Immature natural killer cell (primary cell): Measurements from ENCODE around the gene MYH10. TPM values are rescaled to one million over a fixed set of nuclear protein-coding genes. Genes with fewer than 3 reads are reported as not detected.
"Not testable (repeated sequence)": the region's sequence is repeated elsewhere in the genome, so short reads cannot be mapped to it uniquely, and the experiment has no call there.

Experiments
- DNase-seq, 3 donors: peaks; one replicate each; pipeline ENCODE4 v3.0.0; 2022; ENCODE audit warnings: mixed read lengths in 1 of 3
- H3K27ac Mint-ChIP-seq, 6 donors: one replicate each; pipeline ENCODE4 v1.8.0; 2020; ENCODE audit warnings: mixed read lengths in 6 of 6, mild to moderate bottlenecking in 5 of 6, inconsistent platforms in 4 of 6, moderate library complexity in 3 of 6
- H3K27me3 Mint-ChIP-seq, 3 donors: one replicate each; pipeline ENCODE4 v1.8.0; 2020 to 2021; ENCODE audit warnings: low read depth in 3 of 3, mild to moderate bottlenecking in 3 of 3, mixed read lengths in 3 of 3, moderate library complexity in 3 of 3, inconsistent platforms in 1 of 3
- H3K36me3 Mint-ChIP-seq, 3 donors: one replicate each; pipeline ENCODE4 v1.8.0; 2020; ENCODE audit warnings: mixed read lengths in 3 of 3, inconsistent platforms in 2 of 3, mild to moderate bottlenecking in 2 of 3
- H3K4me1 Mint-ChIP-seq, 2 donors: one replicate each; pipeline ENCODE4 v1.8.0; 2020; ENCODE audit warnings: inconsistent platforms in 2 of 2, mild to moderate bottlenecking in 2 of 2, mixed read lengths in 2 of 2, moderate library complexity in 1 of 2
- H3K4me3 Mint-ChIP-seq, 5 donors: one replicate each; pipeline ENCODE4 v1.8.0; 2020; ENCODE audit warnings: mild to moderate bottlenecking in 5 of 5, mixed read lengths in 5 of 5, inconsistent platforms in 3 of 5, moderate library complexity in 3 of 5
- H3K9me3 Mint-ChIP-seq, 6 donors: one replicate each; pipeline ENCODE4 v1.8.0; 2020; ENCODE audit warnings: mild to moderate bottlenecking in 6 of 6, mixed read lengths in 6 of 6, inconsistent platforms in 4 of 6, moderate library complexity in 3 of 6
- polyA plus RNA-seq, 3 donors: library from polyadenylated mRNA; unstranded; fragments of 300-500 nt; fragmentation: Illumina TruSeq; gene quantifications; one replicate each; pipeline ENCODE4 v1.2.3, GENCODE V29; 2021

Gene MYH10
- polyA plus RNA-seq, 3 donors from 2014 or later: 0.38 to 2.6 TPM; not detected in 1

DNA sequence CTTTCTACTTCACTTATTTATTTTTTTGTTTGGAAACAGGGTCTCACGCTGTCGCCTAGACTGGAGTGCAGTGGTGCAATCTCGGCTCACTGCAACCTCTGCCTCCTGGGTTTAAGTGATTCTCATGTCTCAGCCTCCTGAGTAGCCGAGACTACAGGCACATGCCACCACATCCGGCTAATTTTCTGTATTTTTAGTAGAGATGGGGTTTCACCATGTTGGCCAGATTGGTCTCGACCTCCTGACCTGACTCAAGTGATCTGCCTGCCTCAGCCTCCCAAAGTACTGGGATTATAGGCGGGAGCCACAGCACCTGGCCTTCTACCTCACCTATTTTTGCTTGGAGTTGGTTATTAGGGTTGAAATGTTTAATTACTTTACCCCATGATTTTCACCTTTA, 90.5 kb downstream of the MYH10 start:
- DNase-seq, H3K27ac Mint-ChIP-seq, H3K27me3 Mint-ChIP-seq, H3K4me1 Mint-ChIP-seq, H3K36me3 Mint-ChIP-seq, H3K4me3 Mint-ChIP-seq, H3K9me3 Mint-ChIP-seq: not testable (repeated sequence)

- Mint-ChIP-seq H3K36me3 (no peaks in the 10 kb centered on the region), H3K9me3 (no peaks in the 10 kb centered on the region), H3K4me3 (no peak overlapping the region), H3K27ac (no peak overlapping the region), H3K27me3 (peaks cover 0 to 5% (median 1%) of the 10 kb centered on the region in 3 donors), H3K4me1 (no peaks in the 10 kb centered on the region)
- DNase-seq: no peak
Measured at GRCh38 chr17:8537734-8538133, 92.8 kb downstream of the MYH10 start.

GRCh38 chr17:8534498-8535188, 95.9 kb downstream of the MYH10 start:
- no peak for DNase-seq
- Mint-ChIP-seq H3K36me3 (no peaks in the 10 kb centered on the region), H3K4me1 (no peaks in the 10 kb centered on the region), H3K27ac (no peak overlapping the region), H3K27me3 (peaks cover 0 to 1% (median 0%) of the 10 kb centered on the region in 3 donors), H3K4me3 (no peak overlapping the region), H3K9me3 (no peaks in the 10 kb centered on the region)

DNA sequence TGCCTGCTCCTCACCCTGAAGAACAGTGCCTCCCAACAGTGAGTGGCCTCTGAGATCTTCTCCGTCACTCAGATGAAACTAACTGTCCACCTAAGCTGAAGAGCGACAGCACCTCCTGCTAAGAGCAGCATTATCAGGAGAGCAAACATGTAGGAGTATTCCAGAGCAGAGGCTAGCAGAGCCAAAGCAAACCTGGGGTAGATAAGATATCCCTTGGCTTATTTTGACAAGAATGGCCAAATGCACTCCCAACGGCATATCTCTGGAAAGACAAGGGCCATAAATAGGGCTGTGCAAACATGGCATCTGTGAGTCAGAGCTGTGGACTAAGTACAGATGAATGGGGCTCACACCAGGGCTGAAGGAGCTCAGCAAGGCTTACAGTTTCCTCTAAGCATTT, 98.5 kb downstream of the MYH10 start:
- H3K4me1 Mint-ChIP-seq: no peaks in the 10 kb centered on the region
- DNase-seq: no peak
- H3K27ac Mint-ChIP-seq: no peak overlapping the region
- H3K27me3 Mint-ChIP-seq: no peaks in the 10 kb centered on the region
- H3K4me3 Mint-ChIP-seq: no peak overlapping the region
- H3K36me3 Mint-ChIP-seq: no peaks in the 10 kb centered on the region
- no peaks in the 10 kb centered on the region for H3K9me3 Mint-ChIP-seq

- no peaks in the 10 kb centered on the region for H3K9me3 Mint-ChIP-seq
- no peaks in the 10 kb centered on the region for H3K4me1 Mint-ChIP-seq
- no peaks in the 10 kb centered on the region for H3K27me3 Mint-ChIP-seq
- H3K27ac Mint-ChIP-seq: no peak overlapping the region
- H3K36me3 Mint-ChIP-seq: peaks cover 0 to 2% (median 0%) of the 10 kb centered on the region in 3 donors
- no peak overlapping the region for H3K4me3 Mint-ChIP-seq
- DNase-seq: no peak
Measured at GRCh38 chr17:8522577-8522976, 107.9 kb downstream of the MYH10 start.

DNA sequence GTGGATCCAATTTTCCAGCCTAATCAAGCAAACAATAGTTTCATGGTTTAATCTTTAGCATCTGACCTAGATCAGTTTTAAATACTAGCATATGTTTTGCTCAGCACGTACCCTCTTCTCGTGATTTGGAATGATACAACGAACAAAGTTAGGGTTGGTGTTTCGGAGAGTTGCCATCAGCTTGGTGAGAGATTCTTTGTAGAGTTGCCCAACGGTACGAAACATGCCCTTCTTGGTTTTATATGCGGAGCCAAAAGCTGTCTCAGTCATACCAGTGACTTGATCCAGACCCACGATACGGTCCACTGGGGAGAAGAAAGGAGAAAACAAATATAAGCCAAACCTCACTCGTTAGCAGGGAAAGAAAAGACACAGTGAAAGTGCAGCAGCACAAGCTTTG, 109.5 kb downstream of the MYH10 start:
- Mint-ChIP-seq H3K9me3 (no peaks in the 10 kb centered on the region), H3K27me3 (peaks cover 0 to 3% (median 0%) of the 10 kb centered on the region in 3 donors), H3K36me3 (peaks cover 0 to 8% (median 0%) of the 10 kb centered on the region in 3 donors), H3K4me3 (no peak overlapping the region), H3K4me1 (no peaks in the 10 kb centered on the region), H3K27ac (no peak overlapping the region)
- no peak for DNase-seq

DNA sequence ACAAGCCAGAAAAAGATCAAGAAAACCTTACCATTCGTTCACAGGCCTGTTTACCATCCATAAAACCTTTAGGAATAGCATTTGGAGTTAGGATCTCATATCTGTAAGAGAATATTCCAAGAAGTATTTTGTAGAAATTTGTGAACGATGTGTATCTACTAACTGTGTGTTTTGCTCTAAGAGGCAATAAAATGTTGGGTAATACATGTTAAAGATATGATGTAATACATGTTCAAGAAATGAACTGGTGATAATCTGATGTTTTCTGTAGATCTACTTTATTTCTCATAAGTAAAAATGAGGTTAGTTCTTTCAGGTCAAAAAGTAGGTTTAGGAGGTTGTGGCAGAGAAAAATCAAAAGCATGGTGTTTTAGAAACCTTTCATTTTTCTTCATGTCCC, 111.7 kb downstream of the MYH10 start:
- no peaks in the 10 kb centered on the region for H3K4me1 Mint-ChIP-seq
- no peak overlapping the region for H3K27ac Mint-ChIP-seq
- peaks cover 0 to 3% (median 0%) of the 10 kb centered on the region in 3 donors for H3K27me3 Mint-ChIP-seq
- H3K9me3 Mint-ChIP-seq: no peaks in the 10 kb centered on the region
- peaks cover 0 to 8% (median 0%) of the 10 kb centered on the region in 3 donors for H3K36me3 Mint-ChIP-seq
- no peak for DNase-seq
- no peak overlapping the region for H3K4me3 Mint-ChIP-seq

- Mint-ChIP-seq H3K9me3 (no peaks in the 10 kb centered on the region), H3K4me1 (no peaks in the 10 kb centered on the region), H3K27me3 (peaks cover 0 to 3% (median 1%) of the 10 kb centered on the region in 3 donors), H3K36me3 (peaks cover 0 to 8% (median 0%) of the 10 kb centered on the region in 3 donors), H3K4me3 (no peak overlapping the region), H3K27ac (no peak overlapping the region)
- DNase-seq: no peak
Measured at GRCh38 chr17:8518326-8518725, 112.2 kb downstream of the MYH10 start.

- peaks cover 0 to 8% (median 0%) of the 10 kb centered on the region in 3 donors for H3K36me3 Mint-ChIP-seq
- DNase-seq: no peak
- H3K4me3 Mint-ChIP-seq: no peak overlapping the region
- no peaks in the 10 kb centered on the region for H3K9me3 Mint-ChIP-seq
- H3K4me1 Mint-ChIP-seq: no peaks in the 10 kb centered on the region
- peaks cover 0 to 3% (median 3%) of the 10 kb centered on the region in 3 donors for H3K27me3 Mint-ChIP-seq
- H3K27ac Mint-ChIP-seq: no peak overlapping the region
Measured at GRCh38 chr17:8514801-8515200, 115.7 kb downstream of the MYH10 start.

GRCh38 chr17:8506145-8506544, 124.4 kb downstream of the MYH10 start:
- Mint-ChIP-seq H3K4me1 (no peaks in the 10 kb centered on the region), H3K36me3 (no peaks in the 10 kb centered on the region), H3K9me3 (no peaks in the 10 kb centered on the region), H3K4me3 (no peak overlapping the region), H3K27ac (no peak overlapping the region), H3K27me3 (peaks cover 3 to 5% (median 5%) of the 10 kb centered on the region in 3 donors)
- no peak for DNase-seq

GRCh38 chr17:8504460-8505207, 125.9 kb downstream of the MYH10 start:
- Mint-ChIP-seq H3K9me3 (no peaks in the 10 kb centered on the region), H3K4me3 (no peak overlapping the region), H3K4me1 (no peaks in the 10 kb centered on the region), H3K36me3 (no peaks in the 10 kb centered on the region), H3K27ac (no peak overlapping the region), H3K27me3 (peaks cover 3 to 8% (median 5%) of the 10 kb centered on the region in 3 donors)
- no peak for DNase-seq

DNA sequence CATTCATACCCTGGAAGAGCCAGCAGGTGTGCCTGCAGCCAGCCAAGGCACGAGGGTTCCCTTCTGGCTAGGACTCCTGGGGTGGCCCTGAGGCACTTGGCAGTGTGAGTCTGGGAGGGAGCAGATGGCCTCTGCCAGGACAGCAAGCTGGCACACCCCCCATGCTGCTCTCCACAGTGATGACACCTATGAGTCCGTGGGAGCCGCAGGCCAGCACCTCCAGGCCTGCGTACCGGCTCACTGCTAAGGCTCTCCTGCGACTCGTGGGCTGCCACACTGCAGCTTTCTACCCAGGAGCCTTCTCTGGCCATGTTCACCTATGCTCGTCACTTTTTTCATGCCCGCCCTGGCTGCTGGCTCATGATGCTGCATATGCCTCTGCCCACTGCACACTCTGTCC, 126.7 kb downstream of the MYH10 start:
- no peak for DNase-seq
- Mint-ChIP-seq H3K9me3 (no peaks in the 10 kb centered on the region), H3K27me3 (peaks cover 3 to 8% (median 8%) of the 10 kb centered on the region in 3 donors), H3K27ac (no peak overlapping the region), H3K4me1 (no peaks in the 10 kb centered on the region), H3K4me3 (no peak overlapping the region), H3K36me3 (no peaks in the 10 kb centered on the region)

- Mint-ChIP-seq H3K4me1 (no peaks in the 10 kb centered on the region), H3K4me3 (no peak overlapping the region), H3K36me3 (no peaks in the 10 kb centered on the region), H3K9me3 (no peaks in the 10 kb centered on the region), H3K27me3 (peaks cover 3 to 8% (median 8%) of the 10 kb centered on the region in 3 donors), H3K27ac (no peak overlapping the region)
- DNase-seq: no peak
Measured at GRCh38 chr17:8503368-8503767, 127.2 kb downstream of the MYH10 start.

- Mint-ChIP-seq H3K4me1 (no peaks in the 10 kb centered on the region), H3K36me3 (no peaks in the 10 kb centered on the region), H3K9me3 (no peaks in the 10 kb centered on the region), H3K27me3 (peaks cover under 1 to 8% (median 8%) of the 10 kb centered on the region in 3 donors), H3K4me3 (no peak overlapping the region), H3K27ac (no peak overlapping the region)
- no peak for DNase-seq
Measured at GRCh38 chr17:8502126-8502525, 128.4 kb downstream of the MYH10 start.
